ENCODE data around the gene QSOX1.

DNA sequence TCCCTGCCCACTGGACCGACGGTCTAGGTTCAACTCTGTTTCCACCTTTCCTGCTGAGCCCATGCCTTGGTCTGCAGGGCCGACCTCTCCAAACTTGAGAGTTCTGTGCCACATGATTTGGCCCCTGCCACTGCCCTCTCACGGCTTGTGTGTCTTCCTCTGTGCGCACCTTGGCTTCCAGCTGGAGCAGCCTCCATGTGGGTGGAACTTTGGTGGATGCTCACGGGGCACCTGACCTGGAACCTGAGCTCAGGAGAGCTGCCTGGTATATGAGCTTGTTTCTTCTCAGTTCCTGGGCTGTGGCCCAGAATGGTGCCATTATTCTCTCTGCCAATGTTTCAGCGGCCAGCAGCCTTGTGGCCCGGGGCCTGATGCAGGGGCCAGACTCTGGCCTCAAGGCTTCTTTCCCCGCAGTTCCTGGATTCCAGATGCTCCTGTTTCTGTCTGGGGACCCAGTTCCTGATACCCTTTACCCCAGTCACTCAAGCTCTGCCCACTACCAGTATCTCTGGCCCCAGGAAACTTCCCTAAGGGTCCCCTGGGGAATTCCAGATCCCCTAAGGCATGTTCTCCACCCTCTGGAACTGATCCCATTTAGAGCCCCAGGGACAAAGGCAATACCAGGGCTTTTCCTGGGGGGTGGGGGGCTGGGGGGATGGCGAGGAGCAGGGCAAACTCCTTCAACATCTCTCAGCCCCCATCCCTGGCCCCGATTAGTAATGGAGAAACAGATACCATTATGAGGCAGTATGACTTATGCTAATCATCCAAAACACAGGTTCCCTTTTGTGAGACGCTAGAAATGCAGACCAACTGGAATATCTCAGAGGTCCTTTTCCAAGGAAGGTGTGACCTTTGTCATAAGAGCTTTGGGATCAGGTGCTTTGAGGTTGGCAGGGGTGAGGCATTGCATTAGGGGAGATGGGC, 11.1 kb downstream of the QSOX1 start:
- TF ChIP-seq, protein P1, sequence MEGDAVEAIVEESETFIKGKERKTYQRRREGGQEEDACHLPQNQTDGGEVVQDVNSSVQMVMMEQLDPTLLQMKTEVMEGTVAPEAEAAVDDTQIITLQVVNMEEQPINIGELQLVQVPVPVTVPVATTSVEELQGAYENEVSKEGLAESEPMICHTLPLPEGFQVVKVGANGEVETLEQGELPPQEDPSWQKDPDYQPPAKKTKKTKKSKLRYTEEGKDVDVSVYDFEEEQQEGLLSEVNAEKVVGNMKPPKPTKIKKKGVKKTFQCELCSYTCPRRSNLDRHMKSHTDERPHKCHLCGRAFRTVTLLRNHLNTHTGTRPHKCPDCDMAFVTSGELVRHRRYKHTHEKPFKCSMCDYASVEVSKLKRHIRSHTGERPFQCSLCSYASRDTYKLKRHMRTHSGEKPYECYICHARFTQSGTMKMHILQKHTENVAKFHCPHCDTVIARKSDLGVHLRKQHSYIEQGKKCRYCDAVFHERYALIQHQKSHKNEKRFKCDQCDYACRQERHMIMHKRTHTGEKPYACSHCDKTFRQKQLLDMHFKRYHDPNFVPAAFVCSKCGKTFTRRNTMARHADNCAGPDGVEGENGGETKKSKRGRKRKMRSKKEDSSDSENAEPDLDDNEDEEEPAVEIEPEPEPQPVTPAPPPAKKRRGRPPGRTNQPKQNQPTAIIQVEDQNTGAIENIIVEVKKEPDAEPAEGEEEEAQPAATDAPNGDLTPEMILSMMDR (IDR thresholded peaks at IDR 0.05; ENCODE audit: low read depth, low read length, poor library complexity, severe bottlenecking), result no peak
- TF ChIP-seq EZH2phosphoT487 (IDR thresholded peaks at IDR 0.05; ENCODE audit: borderline replicate concordance, low read length), result no peak
